Activated T-helper 2 cell treated with anti-CD3 and anti-CD28 coated beads, Interferon-gamma antibody, Interleukin-2, Interleukin-4, amounts not matched to agents 10 μg/mL and 5 μg/mL and 100 μg/mL, durations not matched to agents 14 hours and 24 hours and 36 hours (primary cell): ENCODE measurements around the gene ICAM1. TPM values are rescaled to one million over a fixed set of nuclear protein-coding genes. Genes with fewer than 3 reads are reported as not detected.
"Not testable (repeated sequence)": the region's sequence is repeated elsewhere in the genome, so short reads cannot be mapped to it uniquely, and the experiment has no call there.

Experiments
- DNase-seq: peaks from one replicate; pipeline ENCODE4 v3.0.0; 2021; ENCODE audit warnings: low spot score
- H3K27ac Mint-ChIP-seq: one replicate; pipeline ENCODE4 v1.8.0; 2021; ENCODE audit warnings: mixed read lengths
- H3K27me3 Mint-ChIP-seq: one replicate; pipeline ENCODE4 v1.8.0; 2021; ENCODE audit warnings: low read depth, mixed read lengths
- H3K36me3 Mint-ChIP-seq: one replicate; pipeline ENCODE4 v1.8.0; 2021; ENCODE audit warnings: low read depth, mixed read lengths
- H3K4me1 Mint-ChIP-seq: one replicate; pipeline ENCODE4 v1.8.0; 2021; ENCODE audit warnings: low read depth, mixed read lengths
- H3K4me3 Mint-ChIP-seq: one replicate; pipeline ENCODE4 v1.8.0; 2021; ENCODE audit warnings: low read depth, mild to moderate bottlenecking, moderate library complexity, mixed read lengths
- H3K9me3 Mint-ChIP-seq: one replicate; pipeline ENCODE4 v1.8.0; 2021; ENCODE audit warnings: mixed read lengths
- intact Hi-C: fragments of 100-400 bp; cut with micrococcal nuclease; formaldehyde crosslinking; loops from one replicate; pipeline ENCODE4 v1.15.1; 2023
- total RNA-seq: library from RNA; stranded (reverse); gene quantifications from 2 replicates; pipeline ENCODE4 v1.2.3, GENCODE V29; 2022

ICAM1 gene
- total RNA-seq, 1 donor from 2014 or later = 75.7 TPM

GRCh38 chr19:10269333-10270179 is 1.4 kb upstream of the ICAM1 start:
- H3K27ac Mint-ChIP-seq = peak overlapping the region; percentile 94
- no peaks in the 10 kb centered on the region for H3K9me3 Mint-ChIP-seq
- peak; percentile 84 for DNase-seq
- no peaks in the 10 kb centered on the region for H3K27me3 Mint-ChIP-seq
- H3K4me1 Mint-ChIP-seq = peaks cover 17% of the 10 kb centered on the region
- H3K36me3 Mint-ChIP-seq = peaks cover 23% of the 10 kb centered on the region
- H3K4me3 Mint-ChIP-seq = peak overlapping the region; percentile 87
- intact Hi-C loops = loop anchor here (1.0 to 2.0 kb wide), 5 partner anchors 9 to 120 kb away; partner anchors contain the start of genes ICAM4, RAVER1 and TYK2

- intact Hi-C loops = loop anchor here (1.0 to 2.0 kb wide), 5 partner anchors 10 to 119 kb away; partner anchors contain the start of genes ICAM4, RAVER1 and TYK2
- peak; percentile 75 for DNase-seq
- H3K36me3 Mint-ChIP-seq = peaks cover 29% of the 10 kb centered on the region
- peaks cover 20% of the 10 kb centered on the region for H3K4me1 Mint-ChIP-seq
- peak overlapping the region; percentile 94 for H3K27ac Mint-ChIP-seq
- peak overlapping the region; percentile 87 for H3K4me3 Mint-ChIP-seq
- H3K9me3 Mint-ChIP-seq = no peaks in the 10 kb centered on the region
- H3K27me3 Mint-ChIP-seq = no peaks in the 10 kb centered on the region
These were observed 722 bp upstream of the ICAM1 start for GRCh38 chr19:10270180-10270615.

GRCh38 chr19:10271543-10272086 is 695 bp downstream of the ICAM1 start:
- H3K27me3 Mint-ChIP-seq = no peaks in the 10 kb centered on the region
- no peak for DNase-seq
- peak overlapping the region; percentile 87 for H3K4me3 Mint-ChIP-seq
- intact Hi-C loops = loop anchor here (2.0 kb wide), 3 partner anchors 15 to 109 kb away; partner anchors contain the start of genes ICAM4, RAVER1 and TYK2
- H3K4me1 Mint-ChIP-seq = peaks cover 19% of the 10 kb centered on the region
- peaks cover 33% of the 10 kb centered on the region for H3K36me3 Mint-ChIP-seq
- no peaks in the 10 kb centered on the region for H3K9me3 Mint-ChIP-seq
- peak overlapping the region; percentile 94 for H3K27ac Mint-ChIP-seq

GRCh38 chr19:10274589-10274988 is 3.7 kb downstream of the ICAM1 start:
- no peak overlapping the region for H3K27ac Mint-ChIP-seq
- intact Hi-C loops = no loop called here
- no peak for DNase-seq
- peaks cover 24% of the 10 kb centered on the region for H3K4me1 Mint-ChIP-seq
- no peaks in the 10 kb centered on the region for H3K9me3 Mint-ChIP-seq
- no peaks in the 10 kb centered on the region for H3K27me3 Mint-ChIP-seq
- peaks cover 60% of the 10 kb centered on the region for H3K36me3 Mint-ChIP-seq
- no peak overlapping the region for H3K4me3 Mint-ChIP-seq

GRCh38 chr19:10277795-10278589 is 7.1 kb downstream of the ICAM1 start:
- Mint-ChIP-seq H3K36me3 (peaks cover 64% of the 10 kb centered on the region), H3K27me3 (no peaks in the 10 kb centered on the region), H3K4me3 (peak overlapping the region; percentile 39), H3K27ac (no peak overlapping the region), H3K4me1 (peaks cover 20% of the 10 kb centered on the region), H3K9me3 (no peaks in the 10 kb centered on the region)
- no peak for DNase-seq
- intact Hi-C loops = no loop called here

- Mint-ChIP-seq H3K36me3 (peaks cover 71% of the 10 kb centered on the region), H3K9me3 (no peaks in the 10 kb centered on the region), H3K27me3 (no peaks in the 10 kb centered on the region), H3K27ac (peak overlapping the region; percentile 52), H3K4me3 (no peak overlapping the region), H3K4me1 (peaks cover 19% of the 10 kb centered on the region)
- DNase-seq = no peak
- intact Hi-C loops = no loop called here
These were observed 8.0 kb downstream of the ICAM1 start for GRCh38 chr19:10278935-10279334.

- Mint-ChIP-seq H3K4me1 (peaks cover 17% of the 10 kb centered on the region), H3K9me3 (no peaks in the 10 kb centered on the region), H3K27me3 (no peaks in the 10 kb centered on the region), H3K36me3 (peaks cover 73% of the 10 kb centered on the region), H3K27ac (peak overlapping the region; percentile 30), H3K4me3 (no peak overlapping the region)
- no peak for DNase-seq
- intact Hi-C loops = no loop called here
These were observed 9.0 kb downstream of the ICAM1 start for GRCh38 chr19:10279737-10280442.

- H3K9me3 Mint-ChIP-seq, H3K4me3 Mint-ChIP-seq, H3K27ac Mint-ChIP-seq, DNase-seq, intact Hi-C loops, H3K27me3 Mint-ChIP-seq: not testable (repeated sequence)
- Mint-ChIP-seq H3K4me1 (peaks cover 37% of the 10 kb centered on the region), H3K36me3 (peaks cover 81% of the 10 kb centered on the region)
These were observed 11.1 kb downstream of the ICAM1 start for GRCh38 chr19:10282043-10282442.

- Mint-ChIP-seq H3K27ac (no peak overlapping the region), H3K36me3 (peaks cover 67% of the 10 kb centered on the region), H3K4me1 (peaks cover 41% of the 10 kb centered on the region), H3K9me3 (no peaks in the 10 kb centered on the region), H3K4me3 (no peak overlapping the region), H3K27me3 (peaks cover 2% of the 10 kb centered on the region)
- intact Hi-C loops = no loop called here
- no peak for DNase-seq
These were observed 12.6 kb downstream of the ICAM1 start for GRCh38 chr19:10283301-10284064.

- DNase-seq = no peak
- Mint-ChIP-seq H3K27ac (peak overlapping the region; percentile 16), H3K4me1 (peaks cover 44% of the 10 kb centered on the region), H3K27me3 (peaks cover 7% of the 10 kb centered on the region), H3K36me3 (peaks cover 60% of the 10 kb centered on the region), H3K9me3 (no peaks in the 10 kb centered on the region), H3K4me3 (no peak overlapping the region)
- intact Hi-C loops = no loop called here
These were observed 13.4 kb downstream of the ICAM1 start for GRCh38 chr19:10284065-10284959.

- Mint-ChIP-seq H3K4me1 (peaks cover 42% of the 10 kb centered on the region), H3K27ac (no peak overlapping the region), H3K27me3 (peaks cover 7% of the 10 kb centered on the region), H3K9me3 (no peaks in the 10 kb centered on the region), H3K4me3 (no peak overlapping the region), H3K36me3 (peaks cover 55% of the 10 kb centered on the region)
- no peak for DNase-seq
- intact Hi-C loops = loop anchor here (5.0 kb wide), 2 partner anchors 47 to 232 kb away; partner anchors contain the start of genes RAVER1 and S1PR5
These were observed 14.0 kb downstream of the ICAM1 start for GRCh38 chr19:10284960-10285278.
